ENCODE measurements around the gene CCN5.
A peak's percentile ranks its signal among the peaks of the same experiment; 100 is the strongest.

Gene CCN5

DNA sequence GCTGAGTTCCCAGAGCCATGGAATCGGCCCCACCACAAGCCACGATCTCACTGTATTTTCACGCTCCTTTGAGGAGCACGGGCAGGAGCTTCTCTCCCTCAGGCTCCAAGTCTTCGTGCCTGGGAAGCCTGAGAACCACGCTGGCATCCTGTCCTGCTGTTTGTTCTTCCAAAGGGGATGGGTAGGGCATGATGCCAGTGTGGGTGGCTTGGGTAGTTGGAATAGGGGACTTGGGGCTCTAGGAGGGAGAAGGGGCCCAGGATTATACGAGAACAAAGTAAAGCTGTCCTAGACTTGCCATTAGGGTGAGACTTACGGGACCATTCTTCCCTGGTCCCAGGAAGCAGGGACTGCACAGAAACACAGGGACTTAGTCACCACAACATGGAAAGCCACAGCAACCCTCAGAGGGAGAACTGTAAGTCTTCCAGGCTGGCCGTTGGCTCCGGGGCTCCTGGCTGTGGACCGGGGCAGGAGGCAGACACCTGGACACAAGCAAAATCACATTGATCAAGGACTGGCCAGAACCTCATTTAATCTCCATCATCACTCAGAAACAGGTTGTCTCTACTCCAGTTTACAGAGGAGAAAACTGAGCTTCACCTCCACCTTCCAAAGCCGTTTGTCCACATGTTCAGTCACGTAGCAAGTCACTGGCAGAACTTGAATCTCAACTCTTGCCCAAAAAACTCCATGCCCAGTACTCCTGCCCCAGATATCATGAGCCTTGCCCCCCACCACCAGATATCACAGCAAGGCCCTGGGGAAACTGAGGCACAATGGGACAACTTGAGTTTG, 1.3 kb downstream of the CCN5 start:
- no peak for DNase-seq

- no peak for DNase-seq
Observed at GRCh38 chr20:44717986-44718385, 2.8 kb downstream of the CCN5 start.

DNA sequence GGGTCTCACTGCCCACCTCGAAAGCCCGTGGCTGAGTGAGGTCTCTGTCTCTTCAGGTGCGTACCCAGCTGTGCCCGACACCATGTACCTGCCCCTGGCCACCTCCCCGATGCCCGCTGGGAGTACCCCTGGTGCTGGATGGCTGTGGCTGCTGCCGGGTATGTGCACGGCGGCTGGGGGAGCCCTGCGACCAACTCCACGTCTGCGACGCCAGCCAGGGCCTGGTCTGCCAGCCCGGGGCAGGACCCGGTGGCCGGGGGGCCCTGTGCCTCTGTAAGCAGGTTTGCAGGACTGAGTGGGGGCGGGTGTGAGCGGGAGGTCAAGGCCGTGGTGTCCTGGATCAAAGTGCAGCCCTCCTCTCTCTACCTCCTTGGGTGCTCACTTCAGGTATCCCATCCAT, 4.7 kb downstream of the CCN5 start:
- no peak for DNase-seq

GRCh38 chr20:44720621-44720996, 5.4 kb downstream of the CCN5 start:
- no peak for DNase-seq

DNA sequence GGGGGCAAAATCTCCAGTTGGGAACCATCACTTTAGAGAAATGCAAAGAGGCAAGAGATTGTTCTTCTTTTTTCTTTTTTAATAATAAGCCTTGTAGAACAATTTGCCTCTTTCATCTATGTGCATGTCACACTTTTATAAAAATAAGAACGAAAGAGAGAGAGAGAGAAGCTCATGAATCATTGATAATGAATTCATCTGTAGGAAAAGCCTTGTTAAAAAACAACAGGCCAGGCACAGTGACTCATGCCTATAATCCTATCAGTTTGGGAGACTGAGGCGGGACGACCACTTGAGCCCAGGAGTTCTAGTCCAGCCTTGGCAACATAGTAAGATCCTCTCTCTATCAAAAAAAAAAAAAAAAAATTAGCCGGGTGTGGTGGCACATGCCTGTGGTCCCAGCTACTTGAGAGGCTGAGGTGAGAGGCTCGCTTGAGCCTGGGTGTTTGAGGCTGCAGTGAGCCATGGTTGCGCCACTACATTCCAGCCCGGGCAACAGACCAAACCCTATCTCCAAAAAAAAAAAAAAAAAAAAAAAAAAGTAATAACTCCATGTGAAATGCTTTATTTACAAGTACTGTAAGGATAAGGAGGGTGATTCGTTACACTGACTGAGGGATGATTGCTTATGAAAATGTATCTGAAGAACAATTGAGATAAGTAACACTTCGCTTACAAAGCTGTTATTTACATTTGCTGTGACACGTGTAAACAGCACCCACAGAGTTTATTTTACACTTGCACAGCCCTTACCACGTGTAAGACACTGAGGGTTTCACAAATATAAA, 6.0 kb downstream of the CCN5 start:
- DNase-seq = no peak

- no peak for DNase-seq
Observed at GRCh38 chr20:44721785-44722054, 6.6 kb downstream of the CCN5 start.

GRCh38 chr20:44722990-44723389, 7.8 kb downstream of the CCN5 start:
- no peak for DNase-seq

DNA sequence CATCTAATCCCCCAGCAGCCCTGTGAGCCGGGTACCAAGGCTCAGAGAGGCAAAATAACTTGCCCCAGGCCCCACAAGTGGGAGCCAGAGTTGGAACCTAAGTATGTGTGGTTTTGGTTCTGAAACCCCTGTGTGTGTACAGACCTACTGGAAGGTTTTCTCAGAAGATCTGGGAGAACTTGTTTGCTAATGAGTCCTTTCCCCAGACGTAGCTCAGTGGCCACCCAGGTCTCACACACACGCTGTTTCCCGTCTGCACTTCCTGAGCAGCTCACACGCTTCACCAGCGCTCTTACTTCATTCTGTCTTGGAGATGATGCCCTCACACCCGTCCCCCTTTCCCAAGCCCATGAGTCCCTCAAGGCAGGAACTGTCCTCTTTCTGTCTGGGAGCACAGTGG, 8.2 kb downstream of the CCN5 start:
- no peak for DNase-seq

DNA sequence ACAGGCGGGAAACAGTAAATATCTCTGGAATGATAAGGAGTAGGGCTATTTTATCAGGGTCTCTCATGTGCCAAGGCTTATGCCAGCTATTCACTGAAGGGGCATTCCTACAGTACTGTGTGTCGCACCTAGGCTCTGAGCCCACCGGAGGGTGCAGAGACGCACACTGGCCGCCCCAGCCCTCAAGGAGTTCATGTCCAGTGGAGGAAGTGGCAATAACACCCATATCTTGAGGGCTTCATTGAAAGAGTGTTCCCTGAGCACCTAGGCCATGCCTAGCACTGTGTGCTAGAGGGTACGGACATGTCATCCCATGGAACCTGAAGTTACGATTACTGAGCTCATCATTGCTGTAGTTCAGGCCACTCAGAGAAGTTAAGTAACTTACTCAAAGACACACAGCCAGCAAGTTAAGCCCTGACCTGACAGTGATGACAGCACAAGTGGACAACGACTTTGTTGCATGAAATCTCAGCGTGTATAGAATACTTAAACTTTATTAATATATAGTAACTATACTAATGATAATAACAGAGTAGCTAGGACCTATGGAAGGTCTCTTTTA, 8.7 kb downstream of the CCN5 start:
- DNase-seq = no peak

DNA sequence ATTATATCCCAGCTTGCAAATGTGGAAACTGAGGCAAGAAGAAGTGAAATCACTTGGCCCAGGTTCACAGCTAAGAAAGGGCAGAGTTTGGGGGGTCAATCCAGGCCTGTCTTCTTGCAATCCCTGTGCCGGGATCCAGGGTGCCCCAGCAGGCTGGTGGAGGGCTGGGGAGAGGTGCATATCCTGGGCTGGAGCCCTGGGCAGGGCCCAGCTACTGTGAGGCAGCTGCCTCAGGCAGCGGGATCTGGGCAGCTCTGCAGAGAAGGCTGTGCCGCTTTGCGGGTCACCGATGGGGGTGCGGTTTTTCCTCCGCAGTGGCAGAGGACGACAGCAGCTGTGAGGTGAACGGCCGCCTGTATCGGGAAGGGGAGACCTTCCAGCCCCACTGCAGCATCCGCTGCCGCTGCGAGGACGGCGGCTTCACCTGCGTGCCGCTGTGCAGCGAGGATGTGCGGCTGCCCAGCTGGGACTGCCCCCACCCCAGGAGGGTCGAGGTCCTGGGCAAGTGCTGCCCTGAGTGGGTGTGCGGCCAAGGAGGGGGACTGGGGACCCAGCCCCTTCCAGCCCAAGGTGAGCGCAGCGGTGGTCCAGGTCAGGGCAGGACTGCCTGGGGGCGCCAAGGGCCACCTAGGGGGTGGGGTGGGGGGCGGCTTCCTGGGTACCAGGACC, 9.4 kb downstream of the CCN5 start:
- DNase-seq = no peak

DNA sequence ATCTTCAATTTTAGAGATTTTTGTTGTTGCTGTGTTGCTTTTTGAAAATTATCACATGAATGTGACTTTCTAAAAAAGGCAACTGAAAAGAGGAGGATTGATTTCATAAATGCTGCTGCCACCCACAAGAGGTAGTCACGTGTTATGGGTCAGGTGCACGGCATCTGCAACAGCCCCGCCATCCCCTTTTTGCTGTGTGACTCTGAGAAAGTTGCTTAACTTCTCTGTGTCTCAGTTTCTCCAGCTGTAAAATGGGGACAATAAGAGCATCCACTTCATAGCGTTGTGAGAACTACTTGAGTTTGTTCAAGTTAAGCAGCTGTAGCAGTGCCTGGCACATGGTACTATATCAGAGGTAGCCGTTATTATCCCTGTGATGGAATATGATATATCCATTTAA, 10.7 kb downstream of the CCN5 start:
- DNase-seq = no peak

- no peak for DNase-seq
Observed at GRCh38 chr20:44727039-44727438, 11.9 kb downstream of the CCN5 start.

GRCh38 chr20:44727651-44728050, 12.5 kb downstream of the CCN5 start:
- DNase-seq = no peak

DNA sequence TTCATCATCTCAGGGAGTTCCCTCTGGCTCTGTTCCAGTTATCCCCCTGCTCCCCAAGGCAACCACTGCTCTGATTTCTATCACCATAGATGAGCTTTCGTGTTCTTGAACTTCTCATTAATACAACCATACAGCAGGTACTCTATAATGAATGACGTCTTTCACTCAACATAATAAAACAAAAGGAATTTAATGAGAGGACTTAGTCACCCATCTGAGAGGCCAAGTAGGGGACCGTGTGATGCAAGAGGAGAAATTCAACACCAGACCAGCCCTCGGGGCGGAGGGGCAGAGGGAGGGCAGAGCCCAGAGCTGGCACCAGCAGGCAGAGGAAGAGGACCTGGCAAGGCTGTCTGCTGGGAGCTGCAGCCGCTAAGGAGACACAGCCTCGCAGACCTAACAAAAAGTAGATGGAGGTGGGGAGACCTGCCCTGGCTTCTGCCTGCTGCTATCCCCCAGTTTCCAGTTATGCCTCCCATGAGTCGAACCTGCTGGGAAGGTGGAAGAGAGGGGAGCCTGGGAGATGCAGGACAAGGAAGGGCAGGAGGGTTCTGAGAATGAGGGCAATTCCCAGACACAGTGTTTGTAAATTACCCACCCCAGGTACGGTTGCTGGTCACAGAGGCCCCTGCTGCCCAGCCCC, 13.8 kb downstream of the CCN5 start:
- DNase-seq = no peak

- DNase-seq = no peak
Observed at GRCh38 chr20:44730441-44730840, 15.3 kb downstream of the CCN5 start.

DNA sequence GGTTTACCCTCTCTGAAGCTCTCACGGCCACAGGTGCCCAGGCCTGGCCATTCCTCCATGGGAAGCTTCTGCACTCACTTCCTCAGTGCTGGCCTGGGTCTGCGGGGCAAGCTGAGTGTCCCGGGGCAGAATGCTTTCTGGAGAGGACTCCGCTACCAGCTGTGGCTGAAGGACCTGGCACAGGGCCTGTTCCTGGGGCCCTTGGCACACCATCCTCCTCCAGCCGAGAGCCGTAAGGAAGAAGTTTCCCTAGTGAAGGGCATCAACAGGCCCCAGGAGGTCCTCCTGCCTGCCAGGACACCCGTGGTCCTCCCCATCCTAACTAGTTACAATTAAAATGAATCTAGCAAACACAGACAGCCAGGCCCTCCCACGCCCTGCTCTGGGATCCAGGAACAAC, 16.5 kb downstream of the CCN5 start:
- no peak for DNase-seq

DNA sequence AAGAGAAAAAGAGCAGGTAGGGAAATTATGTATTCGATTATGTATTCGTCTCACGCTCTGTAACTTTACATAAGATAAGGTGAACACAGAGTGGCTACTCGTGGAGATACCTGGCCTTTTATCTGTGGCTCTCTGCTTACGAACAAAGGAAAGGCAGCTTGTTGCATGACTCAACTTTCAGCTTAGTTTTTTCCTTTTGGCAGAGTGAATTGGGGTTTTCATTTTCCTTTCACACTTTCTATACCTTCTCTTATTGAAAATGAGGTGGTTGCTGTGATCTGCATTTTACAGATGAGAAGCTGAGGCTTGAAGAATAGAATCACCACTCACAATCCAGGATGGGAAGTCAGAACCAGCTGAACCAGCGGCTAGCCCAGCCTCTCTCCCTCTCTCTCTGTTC, 17.2 kb downstream of the CCN5 start:
- DNase-seq = no peak

DNA sequence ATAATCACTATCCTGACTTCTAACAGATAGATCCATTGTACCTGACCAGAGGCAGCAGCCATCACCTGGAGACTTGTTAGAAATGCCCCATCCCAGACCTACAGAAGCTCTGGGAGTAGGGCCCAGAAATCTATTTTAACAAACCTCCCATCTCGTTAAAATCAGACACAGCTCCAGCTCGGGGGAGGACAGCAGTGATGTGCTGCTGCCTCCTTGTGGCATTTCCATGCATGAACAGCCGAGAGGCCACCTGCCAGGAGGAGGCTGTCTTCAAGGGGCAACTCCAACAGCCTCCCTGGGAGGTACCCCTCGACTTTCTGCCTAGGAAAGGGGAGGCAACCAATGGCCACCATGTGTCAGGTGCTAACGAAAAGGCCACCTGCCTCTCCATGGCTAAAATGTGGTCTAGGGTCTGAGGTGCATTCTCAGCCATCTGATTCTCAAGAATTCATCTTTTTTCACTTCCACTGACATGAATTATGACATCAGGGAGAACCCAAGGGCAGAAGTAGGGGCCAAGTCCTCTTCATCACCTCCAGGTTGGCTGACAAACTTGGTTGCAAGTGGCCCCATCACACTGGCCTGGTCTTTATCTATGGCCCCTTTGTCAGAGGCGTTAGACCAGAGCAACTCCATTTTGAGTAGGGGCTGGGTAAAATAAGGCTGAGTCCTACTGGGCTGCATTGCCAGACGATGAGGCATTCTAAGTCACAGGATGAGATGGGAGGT, 18.3 kb downstream of the CCN5 start:
- peak; percentile 69 for DNase-seq

- DNase-seq = no peak
Observed at GRCh38 chr20:44734938-44735337, 19.8 kb downstream of the CCN5 start.

- no peak for DNase-seq
Observed at GRCh38 chr20:44735816-44736169, 20.6 kb downstream of the CCN5 start.

DNA sequence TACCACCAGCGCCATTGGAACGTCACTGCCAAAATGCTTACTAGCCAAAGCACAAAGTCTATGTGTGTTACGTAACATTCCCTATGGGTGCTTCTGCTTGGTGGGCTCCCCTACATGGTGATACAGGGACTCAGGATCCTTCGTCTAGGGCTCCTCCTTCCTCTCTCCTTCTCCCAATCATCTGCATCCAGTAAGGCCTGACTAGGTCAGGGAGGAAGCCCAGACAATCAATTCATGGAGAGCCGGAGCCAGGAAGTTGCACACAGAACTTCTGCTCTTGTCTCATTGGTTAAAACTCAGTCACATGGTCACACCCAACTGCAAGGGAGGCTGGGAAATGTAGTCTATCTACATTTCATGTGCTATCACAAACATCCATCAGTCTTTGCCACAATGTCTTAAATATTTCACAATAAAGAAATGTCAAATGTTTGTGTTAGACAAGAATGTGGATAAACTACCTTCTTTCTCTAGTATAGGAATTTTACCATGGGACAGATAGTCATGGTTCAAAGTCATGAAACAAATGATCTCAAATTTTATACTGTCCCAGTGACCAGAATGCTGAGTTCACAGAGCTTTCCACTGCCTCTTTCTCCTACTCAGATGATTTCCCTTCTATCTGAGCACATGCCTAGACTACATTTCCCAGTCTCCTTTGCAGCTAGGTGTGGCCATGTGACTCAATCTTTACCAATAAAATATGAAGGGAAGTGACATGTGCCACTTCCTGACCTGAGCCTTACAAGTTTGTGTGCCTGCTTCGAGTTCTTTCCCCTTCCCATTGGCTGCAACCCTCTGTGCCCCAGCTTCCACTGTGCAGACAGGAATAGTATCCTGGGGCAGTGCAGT, 21.2 kb downstream of the CCN5 start:
- peak; percentile 38 for DNase-seq

- DNase-seq = no peak
Observed at GRCh38 chr20:44737116-44737515, 21.9 kb downstream of the CCN5 start.
